Suprapubic skin (tissue), 4 donors: ENCODE results near the gene PDC.

Source experiments
- CTCF ChIP-seq, 2 donors: fragments of 200-600 bp in 1 of 2; fragments of 450-650 bp in 1 of 2; sonication (generic) in 1 of 2; IDR thresholded peaks; one replicate each; pipeline ENCODE4 v1.5.1; 2016 to 2019; ENCODE audit warnings: antibody characterized with exemption in 2 of 2, mild to moderate bottlenecking in 1 of 2, moderate library complexity in 1 of 2
- EP300 ChIP-seq: sonication (generic); formaldehyde crosslinking; IDR thresholded peaks from one replicate; pipeline ENCODE4 v1.6.1; 2017; ENCODE audit warnings: antibody characterized with exemption
- POLR2AphosphoS5 ChIP-seq, 3 donors: sonication (generic); formaldehyde crosslinking; IDR thresholded peaks; one replicate each; pipeline ENCODE4 v1.6.1; 2017; ENCODE audit warnings: antibody characterized with exemption in 3 of 3

- TF ChIP-seq CTCF (IDR thresholded peaks at IDR 0.05) (no peak), POLR2AphosphoS5 (IDR thresholded peaks at IDR 0.05) (no peak), EP300 (no peak)
Measured at GRCh38 chr1:186498695-186499389, 37.9 kb upstream of the PDC start.
